ENCODE measurements around the gene ELOF1.

DNA sequence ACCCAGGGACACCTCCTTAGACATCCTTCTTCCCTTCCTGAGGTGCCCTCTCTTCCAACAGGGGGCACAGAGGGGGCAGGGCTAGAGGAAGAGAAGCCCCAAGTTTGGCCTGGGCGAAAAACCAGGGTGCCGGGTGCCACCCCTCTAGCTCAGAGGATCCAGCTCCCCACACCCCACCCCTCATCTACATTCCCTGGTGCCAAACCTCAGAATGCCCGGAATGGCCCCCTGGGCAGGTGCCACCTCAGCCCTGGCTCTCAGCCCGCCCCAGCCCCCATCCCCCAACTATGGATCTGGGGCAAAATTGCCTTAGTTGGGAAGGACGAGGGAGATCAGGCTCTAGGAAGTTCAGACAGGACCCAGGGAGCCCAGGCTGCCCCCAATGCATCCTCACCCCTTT lies 18.4 kb downstream of the ELOF1 start:
- TF ChIP-seq EZH2 (IDR thresholded peaks at IDR 0.05; ENCODE audit: borderline replicate concordance) (no peak), EZH2phosphoT487 (IDR thresholded peaks at IDR 0.05; ENCODE audit: low read depth, severe bottlenecking, unreplicated experiment) (no peak)

Data from hepatocyte (in vitro differentiated cells).